Measurements from ENCODE around the gene HSPBP1. TPM values are rescaled to one million over a fixed set of nuclear protein-coding genes. Genes with fewer than 3 reads are reported as not detected.

HSPBP1 gene
- total and polyA plus RNA-seq, 9 of the 15 experiments (the other 6 are each of a cell fraction or from before 2014, with no cell fraction given): 0.83 to 81.3 (median 21.8) TPM

- TF ChIP-seq NR2F6 (CRISPR knock-in tag; IDR thresholded peaks at IDR 0.05) (no peak), GABPB1 (CRISPR knock-in tag; IDR thresholded peaks at IDR 0.05) (peak; percentile 98), TCF7 (IDR thresholded peaks at IDR 0.05; ENCODE audit: borderline replicate concordance) (0 out of 2 replicates have a peak, but pooled peaks have one; percentile 22), ATF3 (IDR thresholded peaks at IDR 0.05) (no peak), ATF3 (CRISPR knock-in tag; conservative IDR thresholded peaks at IDR 0.05) (no peak), HNRNPK (IDR thresholded peaks at IDR 0.05; ENCODE audit: low read depth, low read length, poor library complexity, severe bottlenecking) (no peak), SIRT6 (IDR thresholded peaks at IDR 0.05; ENCODE audit: low read depth, low read length) (no peak), NFE2L1 (tag; IDR thresholded peaks at IDR 0.05; ENCODE audit: borderline replicate concordance, low read depth) (no peak), THRAP3 (IDR thresholded peaks at IDR 0.05; ENCODE audit: borderline replicate concordance) (0 out of 2 replicates have a peak, but pooled peaks have one; percentile 69), EP300 (IDR thresholded peaks at IDR 0.05; ENCODE audit: low read length) (no peak), E2F1 (CRISPR knock-in tag; IDR thresholded peaks at IDR 0.05) (peak; percentile 10; the same call in 1 of the 2 replicates), MTA2 (IDR thresholded peaks at IDR 0.05; ENCODE audit: low read depth) (no peak), WHSC1 (IDR thresholded peaks at IDR 0.05; ENCODE audit: low read length) (no peak), HMGN3 (IDR thresholded peaks at IDR 0.05; ENCODE audit: borderline replicate concordance, extremely low read depth, insufficient read length, low read depth, low read length) (no peak)
- TF ChIP-seq, protein P1, sequence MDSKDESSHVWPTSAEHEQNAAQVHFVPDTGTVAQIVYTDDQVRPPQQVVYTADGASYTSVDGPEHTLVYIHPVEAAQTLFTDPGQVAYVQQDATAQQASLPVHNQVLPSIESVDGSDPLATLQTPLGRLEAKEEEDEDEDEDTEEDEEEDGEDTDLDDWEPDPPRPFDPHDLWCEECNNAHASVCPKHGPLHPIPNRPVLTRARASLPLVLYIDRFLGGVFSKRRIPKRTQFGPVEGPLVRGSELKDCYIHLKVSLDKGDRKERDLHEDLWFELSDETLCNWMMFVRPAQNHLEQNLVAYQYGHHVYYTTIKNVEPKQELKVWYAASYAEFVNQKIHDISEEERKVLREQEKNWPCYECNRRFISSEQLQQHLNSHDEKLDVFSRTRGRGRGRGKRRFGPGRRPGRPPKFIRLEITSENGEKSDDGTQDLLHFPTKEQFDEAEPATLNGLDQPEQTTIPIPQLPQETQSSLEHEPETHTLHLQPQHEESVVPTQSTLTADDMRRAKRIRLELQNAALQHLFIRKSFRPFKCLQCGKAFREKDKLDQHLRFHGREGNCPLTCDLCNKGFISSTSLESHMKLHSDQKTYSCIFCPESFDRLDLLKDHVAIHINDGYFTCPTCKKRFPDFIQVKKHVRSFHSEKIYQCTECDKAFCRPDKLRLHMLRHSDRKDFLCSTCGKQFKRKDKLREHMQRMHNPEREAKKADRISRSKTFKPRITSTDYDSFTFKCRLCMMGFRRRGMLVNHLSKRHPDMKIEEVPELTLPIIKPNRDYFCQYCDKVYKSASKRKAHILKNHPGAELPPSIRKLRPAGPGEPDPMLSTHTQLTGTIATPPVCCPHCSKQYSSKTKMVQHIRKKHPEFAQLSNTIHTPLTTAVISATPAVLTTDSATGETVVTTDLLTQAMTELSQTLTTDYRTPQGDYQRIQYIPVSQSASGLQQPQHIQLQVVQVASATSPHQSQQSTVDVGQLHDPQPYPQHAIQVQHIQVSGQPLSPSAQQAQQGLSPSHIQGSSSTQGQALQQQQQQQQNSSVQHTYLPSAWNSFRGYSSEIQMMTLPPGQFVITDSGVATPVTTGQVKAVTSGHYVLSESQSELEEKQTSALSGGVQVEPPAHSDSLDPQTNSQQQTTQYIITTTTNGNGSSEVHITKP (IDR thresholded peaks at IDR 0.05; ENCODE audit: partially characterized antibody): peak; percentile 76
- TF ChIP-seq, protein P2, sequence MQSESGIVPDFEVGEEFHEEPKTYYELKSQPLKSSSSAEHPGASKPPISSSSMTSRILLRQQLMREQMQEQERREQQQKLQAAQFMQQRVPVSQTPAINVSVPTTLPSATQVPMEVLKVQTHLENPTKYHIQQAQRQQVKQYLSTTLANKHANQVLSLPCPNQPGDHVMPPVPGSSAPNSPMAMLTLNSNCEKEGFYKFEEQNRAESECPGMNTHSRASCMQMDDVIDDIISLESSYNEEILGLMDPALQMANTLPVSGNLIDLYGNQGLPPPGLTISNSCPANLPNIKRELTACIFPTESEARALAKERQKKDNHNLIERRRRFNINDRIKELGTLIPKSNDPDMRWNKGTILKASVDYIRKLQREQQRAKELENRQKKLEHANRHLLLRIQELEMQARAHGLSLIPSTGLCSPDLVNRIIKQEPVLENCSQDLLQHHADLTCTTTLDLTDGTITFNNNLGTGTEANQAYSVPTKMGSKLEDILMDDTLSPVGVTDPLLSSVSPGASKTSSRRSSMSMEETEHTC (IDR thresholded peaks at IDR 0.05): no peak
- TF ChIP-seq, protein P3, sequence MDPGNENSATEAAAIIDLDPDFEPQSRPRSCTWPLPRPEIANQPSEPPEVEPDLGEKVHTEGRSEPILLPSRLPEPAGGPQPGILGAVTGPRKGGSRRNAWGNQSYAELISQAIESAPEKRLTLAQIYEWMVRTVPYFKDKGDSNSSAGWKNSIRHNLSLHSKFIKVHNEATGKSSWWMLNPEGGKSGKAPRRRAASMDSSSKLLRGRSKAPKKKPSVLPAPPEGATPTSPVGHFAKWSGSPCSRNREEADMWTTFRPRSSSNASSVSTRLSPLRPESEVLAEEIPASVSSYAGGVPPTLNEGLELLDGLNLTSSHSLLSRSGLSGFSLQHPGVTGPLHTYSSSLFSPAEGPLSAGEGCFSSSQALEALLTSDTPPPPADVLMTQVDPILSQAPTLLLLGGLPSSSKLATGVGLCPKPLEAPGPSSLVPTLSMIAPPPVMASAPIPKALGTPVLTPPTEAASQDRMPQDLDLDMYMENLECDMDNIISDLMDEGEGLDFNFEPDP (CRISPR knock-in tag; IDR thresholded peaks at IDR 0.05): no peak
These were observed at the start of gene HSPBP1 (continued) for GRCh38 chr19:55279770-55280643.
